ENCODE data around the gene C1orf159. TPM values are rescaled to one million over a fixed set of nuclear protein-coding genes. Genes with fewer than 3 reads are reported as not detected.

The C1orf159 gene
- total and polyA plus RNA-seq, 2 of the 8 experiments (the other 6 are each of a cell fraction or from before 2014, with no cell fraction given): 10.0 to 10.9 TPM

GRCh38 chr1:1129381-1129821 is 13.5 kb upstream of the C1orf159 start:
- Histone ChIP-seq H3K14ac (ENCODE audit: insufficient read length) (no peak overlapping the region), H2BK20ac (ENCODE audit: low read length) (no peak overlapping the region), H2AFZ (ENCODE audit: low read length) (no peak overlapping the region), H3K23ac (ENCODE audit: insufficient read length) (no peak overlapping the region), H2BK5ac (ENCODE audit: low read depth, low read length) (no peak overlapping the region), H3K79me1 (ENCODE audit: low read depth, low read length) (no peaks in the 10 kb centered on the region), H3K79me2 (ENCODE audit: control insufficient read depth in 1 of 2, insufficient read depth in 2 of 2, low read length in 2 of 2) (no peaks in the 10 kb centered on the region), H4K8ac (ENCODE audit: extremely low read depth, insufficient read depth, low read length) (no peak overlapping the region), H3K4me1 (replicated peaks in 1 of 4; ENCODE audit: control insufficient read depth in 3 of 4, insufficient read depth in 4 of 4, low read length in 3 of 4) (peaks cover 0 to 8% (median 0%) of the 10 kb centered on the region in 4 experiments; a peak in 3 of 7 replicates), H3K4ac (replicated peaks; ENCODE audit: insufficient read length, low read depth, low read length) (no peak overlapping the region), H2BK120ac (replicated peaks; ENCODE audit: low read depth, low read length) (no peak overlapping the region), H2BK12ac (ENCODE audit: low read depth, low read length) (no peak overlapping the region), H2AK5ac (ENCODE audit: low read depth, low read length) (no peak overlapping the region), H3K27ac (ENCODE audit: low read depth, low read length) (no peak overlapping the region), H4K20me1 (replicated peaks in 1 of 2; ENCODE audit: control insufficient read depth in 1 of 2, insufficient read depth in 2 of 2, low read length in 2 of 2) (no peaks in the 10 kb centered on the region), H3K9ac (replicated peaks in 1 of 4; ENCODE audit: extremely low read depth in 1 of 4, low read depth in 3 of 4, low read length in 3 of 4) (no peak overlapping the region), H3K27me3 (replicated peaks in 1 of 4; ENCODE audit: control insufficient read depth in 3 of 4, extremely low read depth in 1 of 4, insufficient read depth in 3 of 4, low read length in 3 of 4) (no peaks in the 10 kb centered on the region), H3K23me2 (ENCODE audit: low read depth, low read length) (no peaks in the 10 kb centered on the region), H4K5ac (ENCODE audit: insufficient read length, low read depth, low read length) (no peak overlapping the region), H3K18ac (ENCODE audit: extremely low read depth, low read length) (no peak overlapping the region), H3K36me3 (ENCODE audit: control insufficient read depth in 2 of 4, insufficient read depth in 4 of 4, low read length in 3 of 4) (no peaks in the 10 kb centered on the region), H2BK15ac (ENCODE audit: low read length) (no peak overlapping the region), H3K56ac (replicated peaks; ENCODE audit: insufficient read length, low read depth, low read length) (no peak overlapping the region), H3K4me3 (ENCODE audit: extremely low read depth in 1 of 4, insufficient read depth in 2 of 4, low read depth in 3 of 4, low read length in 4 of 4) (no peak overlapping the region), H3K4me2 (ENCODE audit: insufficient read depth in 1 of 2, low read depth in 2 of 2, low read length in 2 of 2) (no peak overlapping the region), H3K9me3 (ENCODE audit: insufficient read depth in 2 of 2, low read depth in 1 of 2, low read length in 1 of 2) (peaks cover 0 to 1% of the 10 kb centered on the region in 2 experiments; a peak in 1 of 4 replicates), H4K91ac (replicated peaks; ENCODE audit: insufficient read length, low read length) (no peak overlapping the region)
- no peak for FAIRE-seq
- ChIA-PET POLR2A (ENCODE audit: partially characterized antibody) (interaction anchor here (1.2 kb wide), 1 partner anchor 110 kb away, joined by 3 read pairs; no protein-coding TSS in a partner anchor), CTCF (ENCODE audit: partially characterized antibody) (interaction anchor here (0.6 to 3.0 kb wide), 7 partner anchors 8 to 219 kb away, joined by 3 to 13 read pairs (median 4); no protein-coding TSS in a partner anchor)
- 91% methylated on average over 16 of the region's 19 CpGs; no CpG with 5 or more reads in 1 of the 2 experiments for WGBS, 2 experiments (ENCODE audit: extremely low coverage in 1 of 2, insufficient coverage in 1 of 2, insufficient read length in 1 of 2, insufficient replicate concordance in 2 of 2, low coverage in 1 of 2, low lambda C conversion rate in 2 of 2, missing lambda C conversion rate in 1 of 2)
- DNase-seq (ENCODE audit: low read depth in 1 of 2, low spot score in 2 of 2): no peak
- no peak for TF ChIP-seq KDM1A (IDR thresholded peaks at IDR 0.05; ENCODE audit: borderline replicate concordance, low read length)

Data from H1 (cell line).